Cortex of kidney (tissue), 1 donor: ENCODE results near the gene CENPS.
"Not testable (repeated sequence)": the region's sequence is repeated elsewhere in the genome, so short reads cannot be mapped to it uniquely, and the experiment has no call there.

Experiments
- DNase-seq: peaks from one replicate; lab custom pipeline; 2025; lab: John Stamatoyannopoulos, UW

Gene CENPS

GRCh38 chr1:10419351-10419750 is 10.9 kb upstream of the CENPS start:
- no peak for DNase-seq

GRCh38 chr1:10421637-10422036 is 8.6 kb upstream of the CENPS start:
- DNase-seq, result no peak

GRCh38 chr1:10424034-10424433 is 6.2 kb upstream of the CENPS start:
- no peak for DNase-seq

- no peak for DNase-seq
Measured at GRCh38 chr1:10424651-10425050, 5.6 kb upstream of the CENPS start.

- not testable (repeated sequence) for DNase-seq
Measured at GRCh38 chr1:10425826-10426534, 4.3 kb upstream of the CENPS start.

GRCh38 chr1:10426535-10426848 is 3.7 kb upstream of the CENPS start:
- DNase-seq, result not testable (repeated sequence)

GRCh38 chr1:10428984-10429383 is 1.2 kb upstream of the CENPS start:
- no peak for DNase-seq

GRCh38 chr1:10429868-10430215 is 391 bp upstream of the CENPS start:
- DNase-seq, result no peak

GRCh38 chr1:10431070-10431730 is 967 bp downstream of the CENPS start:
- no peak for DNase-seq

- DNase-seq, result no peak
Measured at GRCh38 chr1:10432910-10433700, 2.9 kb downstream of the CENPS start.

GRCh38 chr1:10433790-10434189 is 3.6 kb downstream of the CENPS start:
- no peak for DNase-seq

- DNase-seq, result no peak
Measured at GRCh38 chr1:10434590-10434989, 4.4 kb downstream of the CENPS start.

GRCh38 chr1:10437052-10437451 is 6.8 kb downstream of the CENPS start:
- DNase-seq, result no peak

GRCh38 chr1:10438677-10439163 is 8.5 kb downstream of the CENPS start:
- no peak for DNase-seq

- DNase-seq, result no peak
Measured at GRCh38 chr1:10440305-10440704, 10.1 kb downstream of the CENPS start.

GRCh38 chr1:10440794-10441193 is 10.6 kb downstream of the CENPS start:
- no peak for DNase-seq

GRCh38 chr1:10444248-10444647 is 14.0 kb downstream of the CENPS start:
- DNase-seq, result no peak

GRCh38 chr1:10444795-10445397 is 14.7 kb downstream of the CENPS start:
- DNase-seq, result no peak

GRCh38 chr1:10446790-10447422 is 16.7 kb downstream of the CENPS start:
- DNase-seq, result no peak

GRCh38 chr1:10449751-10450150 is 19.5 kb downstream of the CENPS start, which contains the start of gene CORT:
Gene CORT (plus strand): TSS chr1:10450031. CDS start chr1:10450224, 193 bp downstream.
- no peak for DNase-seq

GRCh38 chr1:10450156-10450814 is 20.1 kb downstream of the CENPS start:
- DNase-seq, result no peak
